GM18499 (cell line): ENCODE measurements around the gene CGN.

Experiments used
- ATAC-seq: cut with Tn5 transposase; IDR thresholded peaks from one replicate; pipeline ENCODE4 v1.9.1; 2021; ENCODE audit warnings: moderate number of reproducible peaks; ENCODE audit not compliant: insufficient read depth, unreplicated experiment

Gene CGN, protein sequence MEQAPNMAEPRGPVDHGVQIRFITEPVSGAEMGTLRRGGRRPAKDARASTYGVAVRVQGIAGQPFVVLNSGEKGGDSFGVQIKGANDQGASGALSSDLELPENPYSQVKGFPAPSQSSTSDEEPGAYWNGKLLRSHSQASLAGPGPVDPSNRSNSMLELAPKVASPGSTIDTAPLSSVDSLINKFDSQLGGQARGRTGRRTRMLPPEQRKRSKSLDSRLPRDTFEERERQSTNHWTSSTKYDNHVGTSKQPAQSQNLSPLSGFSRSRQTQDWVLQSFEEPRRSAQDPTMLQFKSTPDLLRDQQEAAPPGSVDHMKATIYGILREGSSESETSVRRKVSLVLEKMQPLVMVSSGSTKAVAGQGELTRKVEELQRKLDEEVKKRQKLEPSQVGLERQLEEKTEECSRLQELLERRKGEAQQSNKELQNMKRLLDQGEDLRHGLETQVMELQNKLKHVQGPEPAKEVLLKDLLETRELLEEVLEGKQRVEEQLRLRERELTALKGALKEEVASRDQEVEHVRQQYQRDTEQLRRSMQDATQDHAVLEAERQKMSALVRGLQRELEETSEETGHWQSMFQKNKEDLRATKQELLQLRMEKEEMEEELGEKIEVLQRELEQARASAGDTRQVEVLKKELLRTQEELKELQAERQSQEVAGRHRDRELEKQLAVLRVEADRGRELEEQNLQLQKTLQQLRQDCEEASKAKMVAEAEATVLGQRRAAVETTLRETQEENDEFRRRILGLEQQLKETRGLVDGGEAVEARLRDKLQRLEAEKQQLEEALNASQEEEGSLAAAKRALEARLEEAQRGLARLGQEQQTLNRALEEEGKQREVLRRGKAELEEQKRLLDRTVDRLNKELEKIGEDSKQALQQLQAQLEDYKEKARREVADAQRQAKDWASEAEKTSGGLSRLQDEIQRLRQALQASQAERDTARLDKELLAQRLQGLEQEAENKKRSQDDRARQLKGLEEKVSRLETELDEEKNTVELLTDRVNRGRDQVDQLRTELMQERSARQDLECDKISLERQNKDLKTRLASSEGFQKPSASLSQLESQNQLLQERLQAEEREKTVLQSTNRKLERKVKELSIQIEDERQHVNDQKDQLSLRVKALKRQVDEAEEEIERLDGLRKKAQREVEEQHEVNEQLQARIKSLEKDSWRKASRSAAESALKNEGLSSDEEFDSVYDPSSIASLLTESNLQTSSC

DNA sequence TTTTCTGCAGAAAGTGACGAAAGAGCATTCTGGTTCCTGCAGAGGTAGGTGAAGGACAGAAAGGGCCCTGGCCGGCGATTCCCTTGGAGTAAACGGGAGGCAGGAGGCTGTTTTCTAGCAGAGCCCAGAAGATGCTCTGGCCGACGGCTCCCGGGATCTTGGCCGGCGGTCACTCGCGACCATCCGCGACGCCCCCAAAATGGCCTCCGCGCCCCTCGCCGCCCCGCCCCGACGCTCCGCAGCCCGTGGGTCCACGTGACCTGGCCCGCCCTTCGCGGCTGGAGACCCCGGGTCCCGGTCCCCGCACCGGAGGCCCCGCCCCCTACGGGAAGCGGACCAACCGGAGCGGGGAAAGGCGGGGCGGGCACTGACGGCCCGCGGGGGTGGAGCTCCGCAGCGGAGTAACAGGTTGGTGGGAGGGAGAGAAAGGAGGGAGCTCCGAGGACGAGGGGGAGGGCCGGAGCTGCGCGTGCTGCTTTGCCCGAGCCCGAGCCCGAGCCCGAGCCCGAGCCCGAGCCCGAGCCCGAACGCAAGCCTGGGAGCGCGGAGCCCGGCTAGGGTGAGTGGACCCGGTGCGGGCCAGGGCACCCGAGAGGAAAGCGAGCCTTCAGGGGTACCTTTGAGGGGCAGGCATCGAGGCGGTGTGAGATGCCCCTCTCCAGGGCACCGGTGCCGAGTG is at the start of gene CGN:
Gene CGN (plus strand): TSS at position 431 of the 679 bp plus-strand sequence. CDS start 7,133 bp downstream, outside the sequence.
- no peak for ATAC-seq

DNA sequence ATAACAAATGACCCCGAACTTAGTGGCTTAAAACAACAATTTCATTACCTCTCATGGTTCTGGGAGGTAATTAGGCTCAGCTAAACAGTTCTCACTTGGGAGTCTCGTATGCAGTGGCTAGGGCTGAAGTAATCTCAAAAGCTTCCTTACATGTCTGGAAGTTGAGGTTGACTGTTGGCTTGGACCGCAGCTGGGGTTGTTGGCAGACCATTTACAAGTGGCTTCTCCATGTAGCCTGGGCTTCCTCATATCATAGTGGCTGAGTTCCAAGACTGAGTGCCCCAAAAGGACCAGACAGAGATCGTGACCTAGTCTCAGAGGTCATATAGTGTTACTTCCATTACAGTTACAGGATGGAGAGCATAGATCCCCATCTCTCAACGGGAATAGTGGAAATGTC is 49.5 kb upstream of the CGN start:
- ATAC-seq, result no peak

DNA sequence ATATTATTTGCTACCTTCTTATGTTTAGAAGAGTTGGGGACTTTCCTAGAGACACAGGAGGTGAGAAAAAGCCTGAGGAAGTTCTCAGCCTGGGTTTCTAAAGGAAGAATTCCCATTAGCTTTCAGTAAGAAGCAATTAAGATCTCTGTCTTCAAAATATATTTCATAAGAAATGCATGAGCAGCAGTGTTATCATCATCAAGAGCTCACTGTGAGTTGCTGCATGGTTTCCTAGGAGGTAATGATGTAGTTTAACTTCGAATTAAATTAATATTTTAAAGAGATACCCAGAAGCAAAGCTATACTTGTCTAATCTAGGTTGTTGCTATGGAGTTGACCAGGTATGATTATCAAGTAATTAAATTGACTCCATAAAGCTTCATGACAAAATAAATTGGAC is 46.2 kb upstream of the CGN start:
- no peak for ATAC-seq

DNA sequence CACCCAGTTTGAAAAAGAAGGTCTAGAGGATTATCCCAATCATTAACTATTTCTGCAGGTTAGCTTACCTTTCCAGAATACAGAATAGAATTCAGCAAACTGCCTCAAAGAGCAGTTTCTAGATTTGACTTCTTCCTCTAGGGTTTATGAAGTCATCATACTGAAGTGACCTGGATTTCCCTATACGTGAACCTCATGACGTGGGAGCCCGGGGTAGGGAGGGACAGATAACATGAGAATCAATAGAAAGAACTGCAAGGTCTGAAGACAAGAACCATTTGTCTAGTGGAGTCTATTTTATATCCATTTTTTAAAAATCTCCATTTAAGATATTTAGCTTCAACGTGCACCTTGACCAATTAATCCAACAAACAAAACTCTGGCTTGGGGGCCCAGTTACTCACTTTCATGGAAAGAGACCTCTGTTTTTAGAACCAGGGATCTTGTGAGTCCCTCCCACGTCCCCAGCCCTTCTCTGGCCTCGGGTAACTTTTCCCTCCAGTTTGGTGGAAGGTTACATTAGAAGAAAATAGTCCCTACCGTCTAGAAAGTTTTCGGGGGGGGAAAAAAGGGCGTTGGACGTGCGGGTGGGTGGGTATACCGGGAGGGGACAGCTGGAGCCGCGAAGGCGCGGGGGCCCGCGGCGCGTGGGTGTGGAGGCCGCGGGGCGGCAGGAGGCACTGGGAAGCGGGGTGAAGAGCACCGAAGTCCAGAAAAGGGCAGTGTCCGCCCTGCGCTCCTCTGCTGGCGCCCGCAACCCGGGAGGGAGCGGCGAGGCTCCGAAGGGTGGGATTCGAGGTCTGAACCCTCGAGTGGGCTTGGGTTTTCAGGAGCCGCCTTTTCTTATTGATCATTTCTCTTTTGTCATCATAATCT is 38.1 kb upstream of the CGN start:
- ATAC-seq, result no peak

DNA sequence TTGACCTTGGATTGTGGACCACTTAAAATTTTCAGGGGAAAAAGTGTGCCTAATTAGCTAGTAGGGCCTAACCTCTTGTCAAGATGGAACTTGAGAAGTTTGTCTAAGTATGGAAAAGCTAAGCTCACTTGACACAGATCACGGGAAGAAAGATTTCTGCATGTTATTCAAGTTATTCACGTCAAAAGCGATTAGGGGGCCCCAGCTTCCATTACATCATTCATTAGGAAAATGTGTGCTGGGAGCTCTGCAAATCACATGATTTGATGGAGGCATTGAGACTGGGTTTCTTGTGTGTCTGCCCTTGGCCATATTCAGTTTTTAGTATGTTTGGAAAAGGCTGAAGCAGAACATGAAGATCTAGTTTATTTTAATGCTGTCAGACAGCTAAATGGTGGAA is 36.4 kb upstream of the CGN start:
- ATAC-seq, result no peak

DNA sequence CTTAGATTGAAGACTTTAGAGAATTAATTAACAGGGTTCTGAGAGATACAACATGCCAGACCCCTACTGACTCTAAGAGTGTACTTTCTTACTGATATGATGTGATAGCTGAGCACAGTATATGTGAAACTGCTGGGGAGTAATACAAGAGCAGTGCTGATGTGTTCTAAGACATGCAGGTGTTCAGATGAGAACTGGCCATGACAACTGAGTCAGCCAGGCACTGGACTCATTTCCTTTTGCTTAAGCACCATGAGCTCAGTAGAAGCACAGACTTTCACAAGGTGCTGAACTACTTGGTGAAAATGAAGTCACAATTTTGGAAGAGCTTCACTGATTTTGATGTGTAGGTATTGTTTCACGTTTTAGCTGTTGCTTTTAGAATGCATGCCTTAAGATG is 36.0 kb upstream of the CGN start:
- ATAC-seq, result peak; percentile 75

DNA sequence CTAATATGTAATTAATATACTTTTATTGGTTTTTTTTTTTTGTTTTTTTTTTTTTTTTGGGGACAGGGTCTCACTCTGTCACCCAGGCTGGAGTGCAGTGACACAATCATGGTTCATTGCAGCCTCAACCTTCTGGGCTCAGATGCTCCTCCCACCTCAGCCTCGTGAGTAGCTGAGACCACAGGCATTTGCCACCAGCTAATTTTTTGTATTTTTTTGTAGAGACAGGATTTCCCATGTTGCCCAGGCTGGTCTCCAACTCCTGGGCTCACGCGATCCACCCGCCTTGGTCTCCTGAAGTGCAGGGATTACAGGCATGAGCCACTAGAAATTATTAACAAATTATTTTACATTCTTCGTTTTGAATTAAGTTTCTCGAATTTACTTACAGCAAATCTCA is 35.1 kb upstream of the CGN start:
- no peak for ATAC-seq

DNA sequence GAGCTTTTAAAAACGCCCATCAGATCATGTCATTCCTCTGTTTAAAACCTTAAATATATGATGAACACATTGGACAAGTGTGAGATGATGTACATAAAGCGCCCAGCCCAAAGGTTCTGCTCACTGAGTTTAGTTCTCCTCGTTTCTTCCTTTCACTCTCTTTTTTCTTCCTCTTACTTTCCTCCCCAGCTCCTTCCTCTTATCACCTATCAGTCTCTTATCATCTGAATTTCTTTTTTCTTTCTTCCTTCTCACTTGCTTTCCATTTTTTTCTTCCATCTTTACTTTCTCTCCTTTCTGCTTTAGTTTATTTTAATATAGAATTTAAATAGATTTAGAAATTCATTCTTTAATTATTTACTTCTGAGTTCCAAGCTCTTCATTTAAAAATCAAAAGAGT is 34.1 kb upstream of the CGN start:
- no peak for ATAC-seq

DNA sequence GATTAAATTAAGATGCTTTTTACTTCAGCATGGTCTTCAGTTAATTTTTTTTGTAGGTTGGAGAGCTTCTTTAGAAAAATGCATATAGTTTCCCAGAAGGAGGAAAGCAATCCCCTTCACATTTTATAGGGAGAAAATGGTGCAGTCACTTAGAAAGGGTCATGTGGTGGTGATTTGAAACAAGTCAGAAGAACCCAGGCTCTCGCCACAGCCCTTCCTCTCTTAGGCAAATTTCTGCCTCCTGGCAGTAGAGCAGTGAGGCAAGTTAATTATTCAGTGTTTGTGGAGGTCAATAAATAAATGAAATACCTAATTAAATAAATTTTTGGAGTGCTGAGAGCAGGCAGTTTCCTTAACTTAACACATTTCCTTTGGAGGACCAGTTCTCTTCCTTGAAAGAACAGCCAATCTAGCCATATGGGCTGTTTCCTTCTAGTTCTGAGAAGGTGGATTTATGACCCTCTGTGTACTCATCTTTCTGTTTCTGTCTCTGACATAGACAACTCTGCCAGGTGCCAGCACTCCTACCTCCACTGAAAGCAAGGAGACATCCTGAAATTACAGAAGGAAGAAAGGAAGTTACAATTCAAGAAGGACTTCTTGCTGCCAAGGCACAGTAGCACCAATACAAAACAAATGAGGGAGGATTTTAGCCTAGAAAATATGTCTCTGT is 32.9 kb upstream of the CGN start:
- ATAC-seq, result no peak

DNA sequence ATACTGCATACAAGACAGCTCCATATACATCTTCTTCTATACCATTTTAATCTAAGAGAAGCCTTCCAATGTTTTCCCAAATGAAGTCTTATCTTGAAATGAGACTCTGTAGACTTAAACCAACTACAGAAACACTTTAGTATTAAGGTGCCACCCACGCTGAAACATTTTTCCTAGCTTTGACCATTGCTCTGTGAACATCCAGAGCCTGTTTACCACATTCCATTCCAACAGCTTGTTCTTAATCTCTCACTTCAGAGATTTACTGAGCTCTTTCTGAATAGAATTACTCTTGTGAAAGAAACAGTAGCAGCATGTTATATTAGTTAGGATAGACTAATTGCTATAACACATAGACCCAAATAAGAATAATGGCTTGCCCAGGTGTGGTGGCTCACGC is 32.3 kb upstream of the CGN start:
- no peak for ATAC-seq

DNA sequence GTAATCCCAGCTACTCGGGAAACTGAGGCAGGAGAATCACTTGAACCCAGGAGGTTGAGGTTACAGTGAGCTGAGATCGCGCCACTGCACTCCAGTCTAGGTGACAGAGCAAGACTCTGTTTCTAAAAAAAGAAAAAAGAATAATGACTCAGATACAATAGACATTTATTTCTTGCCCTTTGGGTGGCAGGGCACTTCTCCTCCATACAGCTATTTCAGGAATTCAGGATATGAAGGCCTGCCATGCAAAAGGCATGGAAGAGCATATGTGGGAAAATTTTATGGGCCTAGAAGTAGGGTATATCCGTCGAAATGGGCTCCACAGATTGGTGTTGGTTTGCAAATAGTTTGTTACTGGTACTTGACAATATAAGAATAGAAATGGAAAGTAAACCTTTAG is 31.7 kb upstream of the CGN start:
- no peak for ATAC-seq

DNA sequence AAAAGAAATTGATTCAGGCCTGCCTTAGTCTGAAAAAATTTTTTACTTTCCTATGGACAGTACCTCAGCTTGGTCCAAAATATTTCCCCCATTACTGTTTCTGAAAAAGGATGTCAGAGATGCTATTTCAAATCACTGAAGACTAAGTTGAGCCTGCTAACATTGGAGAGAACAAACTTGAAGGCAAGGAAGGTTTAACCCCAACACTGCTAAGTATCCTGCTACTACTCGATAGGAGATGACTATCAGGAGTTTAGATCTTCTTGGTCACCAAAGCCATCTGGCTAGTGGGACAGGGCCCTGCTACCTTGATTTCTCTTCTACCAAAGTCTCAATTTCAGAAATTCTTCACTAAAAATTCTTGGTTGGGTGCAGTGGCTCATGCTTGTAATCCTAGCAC is 29.2 kb upstream of the CGN start:
- ATAC-seq, result no peak

DNA sequence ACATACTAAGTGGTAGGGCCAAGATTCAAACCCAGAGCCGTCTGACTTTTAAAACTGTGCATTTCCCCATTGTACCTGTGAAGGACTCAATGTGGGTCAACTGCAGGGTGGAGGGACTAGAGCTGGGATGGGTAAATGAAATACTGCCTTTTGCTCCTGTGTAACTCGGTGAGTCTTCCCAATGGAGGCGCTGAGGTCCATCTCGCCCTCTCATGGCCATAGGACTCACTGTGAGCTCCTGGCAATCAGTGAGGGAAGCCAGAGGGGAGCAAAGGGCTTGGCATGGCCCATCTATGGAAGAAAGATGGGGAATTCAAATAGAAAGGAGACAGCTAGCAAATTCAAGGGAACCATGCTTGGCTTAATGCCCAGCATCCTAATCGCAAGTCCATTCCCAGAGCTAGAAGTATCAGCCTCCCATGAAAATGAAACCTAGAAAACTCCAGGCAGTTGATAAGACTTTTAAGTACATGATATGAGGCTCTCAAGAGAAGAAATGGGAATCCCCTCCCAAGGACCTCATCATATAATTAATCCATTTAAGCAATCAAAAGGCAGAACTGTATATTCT is 25.4 kb upstream of the CGN start:
- ATAC-seq, result no peak

DNA sequence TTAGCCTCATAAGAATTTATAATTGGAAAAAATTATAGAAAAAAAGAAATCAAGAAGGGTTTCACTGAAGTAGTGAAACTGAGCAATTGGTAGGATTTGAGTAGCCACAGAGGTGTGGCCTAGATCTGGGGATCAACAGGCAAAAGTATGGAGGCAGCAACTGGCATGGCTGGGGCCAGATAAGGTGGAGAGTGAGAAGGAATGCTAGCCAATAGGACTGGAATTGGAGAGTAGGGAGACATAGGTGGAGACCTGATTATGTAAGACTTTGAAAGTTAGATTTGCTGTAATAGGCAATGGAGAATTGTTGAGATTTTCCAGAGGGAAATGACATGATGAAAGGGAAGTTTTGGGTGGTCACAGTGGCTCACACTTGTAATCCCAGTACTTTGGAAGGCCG is 24.6 kb upstream of the CGN start:
- no peak for ATAC-seq

DNA sequence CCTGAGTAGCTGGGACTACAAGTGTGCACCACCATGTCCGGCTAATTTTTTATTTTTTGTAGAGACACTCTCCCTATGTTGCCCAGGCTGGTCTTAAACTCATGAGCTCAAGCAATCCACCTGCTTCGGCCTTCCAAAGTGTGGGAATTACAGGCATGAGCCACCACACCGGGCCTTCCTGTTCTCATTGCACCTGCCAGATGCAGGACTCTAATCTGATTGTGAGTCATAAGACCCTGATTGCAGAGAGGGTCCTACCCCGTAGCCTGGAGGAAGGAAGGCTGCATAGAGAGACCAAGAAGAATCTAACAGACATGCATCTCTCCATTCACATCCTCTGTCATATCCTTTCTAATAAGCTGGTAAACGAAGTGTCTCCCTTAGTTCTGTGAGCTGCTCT is 19.5 kb upstream of the CGN start:
- no peak for ATAC-seq

DNA sequence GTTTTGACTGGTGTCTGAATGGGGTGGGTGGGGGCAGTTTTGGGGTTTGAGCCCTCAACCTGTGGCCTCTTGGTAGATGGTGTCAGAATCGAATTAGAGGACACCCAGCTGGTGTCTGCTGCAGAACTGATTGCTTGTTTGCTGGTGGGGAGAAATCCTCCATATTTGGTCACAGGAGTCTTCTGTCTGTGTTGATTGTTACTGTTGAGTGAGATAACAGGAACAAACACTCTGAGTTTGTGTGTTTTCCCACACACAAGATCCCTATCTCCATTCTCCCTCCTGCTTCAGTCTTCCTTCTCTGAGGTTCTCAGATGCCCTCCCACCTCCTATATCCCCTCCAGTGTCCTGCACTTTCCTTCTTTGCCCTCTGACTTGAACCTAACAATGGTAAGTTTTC is 19.1 kb upstream of the CGN start:
- ATAC-seq, result no peak

DNA sequence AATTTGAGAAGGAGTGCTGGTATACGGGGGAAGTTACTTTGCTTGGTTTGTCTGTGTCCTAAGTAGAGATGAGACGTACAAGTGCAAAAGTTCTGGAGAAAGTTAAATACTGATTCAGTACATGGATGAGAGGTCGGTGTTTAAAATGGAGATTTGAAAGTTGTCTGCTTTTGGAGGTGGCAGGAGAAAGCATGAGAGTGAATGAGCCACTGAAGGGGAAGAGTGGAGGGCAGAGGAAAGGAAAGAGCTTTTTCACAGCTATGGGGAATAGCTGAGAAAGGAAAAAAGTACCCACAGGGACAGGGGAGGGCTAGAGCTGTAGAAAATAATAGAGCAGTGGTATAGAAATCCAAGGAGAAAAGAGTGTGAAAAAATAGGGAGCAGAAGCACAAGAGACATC is 18.1 kb upstream of the CGN start:
- no peak for ATAC-seq

DNA sequence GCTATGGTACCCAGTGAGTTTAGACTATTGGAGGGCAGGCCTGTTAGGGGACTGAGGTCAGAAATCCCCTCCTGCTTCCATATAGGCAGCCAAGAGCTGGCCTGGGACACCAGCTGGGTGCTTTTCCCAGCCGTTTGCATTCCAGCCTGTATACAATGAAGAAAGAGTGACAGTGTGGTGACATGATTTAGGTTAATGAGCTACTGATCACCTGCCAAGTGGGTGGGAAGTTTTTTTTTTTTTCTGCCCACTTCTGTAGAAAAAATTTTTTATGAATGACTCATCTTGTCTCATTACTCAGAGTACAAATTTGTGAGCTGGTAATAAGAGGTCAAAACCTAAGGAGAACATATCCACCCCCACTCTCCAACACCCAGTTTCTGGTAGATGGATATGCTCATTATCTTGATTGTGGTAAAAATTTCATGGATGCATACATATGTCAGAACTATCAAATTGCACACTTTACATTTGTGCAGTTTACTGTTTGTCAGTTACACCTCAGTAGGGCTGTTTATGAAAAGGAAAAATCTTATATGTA is 16.4 kb upstream of the CGN start:
- no peak for ATAC-seq
